Neural progenitor cell (in vitro differentiated cells): ENCODE measurements around the gene FUCA2. TPM values are rescaled to one million over a fixed set of nuclear protein-coding genes. Genes with fewer than 3 reads are reported as not detected.

ENCODE experiments used
- DNase-seq: peaks from one replicate; pipeline ENCODE4 v3.0.0-alpha.2; 2016; ENCODE audit warnings: low spot score
- H2AFZ ChIP-seq: fragments of 200-600 bp; sonication (generic); replicated peaks from 2 replicates; pipeline ENCODE4 v1.6.1; 2016; ENCODE audit warnings: antibody characterized with exemption
- H3F3A ChIP-seq: fragments of 200-600 bp; sonication (generic); 2 replicates; pipeline ENCODE4 v1.6.1; 2016; ENCODE audit warnings: antibody characterized with exemption, low read depth
- H3K27ac ChIP-seq: fragments of 200-600 bp; sonication (generic); 2 replicates; pipeline ENCODE4 v1.5.1; 2016; ENCODE audit warnings: mild to moderate bottlenecking
- H3K27me3 ChIP-seq: fragments of 200-600 bp; sonication (generic); 2 replicates; pipeline ENCODE4 v1.6.1; 2016; ENCODE audit warnings: mild to moderate bottlenecking, moderate library complexity
- H3K36me3 ChIP-seq: fragments of 200-600 bp; sonication (generic); 2 replicates; pipeline ENCODE4 v1.5.1; 2016
- H3K4me1 ChIP-seq: fragments of 200-600 bp; sonication (generic); 2 replicates; pipeline ENCODE4 v1.6.1; 2016; ENCODE audit warnings: mixed run types
- H3K4me2 ChIP-seq: fragments of 200-600 bp; sonication (generic); 2 replicates; pipeline ENCODE4 v1.6.1; 2016
- H3K4me3 ChIP-seq: fragments of 200-600 bp; sonication (generic); 2 replicates; pipeline ENCODE4 v1.5.1; 2016
- H3K79me2 ChIP-seq: fragments of 200-600 bp; sonication (generic); 2 replicates; pipeline ENCODE4 v1.6.1; 2016; ENCODE audit warnings: low read depth
- H3K9ac ChIP-seq: fragments of 200-600 bp; sonication (generic); 2 replicates; pipeline ENCODE4 v1.6.1; 2016
- H3K9me3 ChIP-seq: fragments of 200-600 bp; sonication (generic); 2 replicates; pipeline ENCODE4 v1.5.1; 2016; ENCODE audit warnings: low read depth
- H4K20me1 ChIP-seq: fragments of 200-600 bp; sonication (generic); 2 replicates; pipeline ENCODE4 v1.6.1; 2016; ENCODE audit warnings: low read depth
- H3K27ac Mint-ChIP-seq: 3 replicates; pipeline ENCODE4 v1.8.0; 2021; ENCODE audit warnings: mixed read lengths
- H3K27me3 Mint-ChIP-seq: 2 replicates; pipeline ENCODE4 v1.8.0; 2022; ENCODE audit warnings: low read depth, mild to moderate bottlenecking, inconsistent platforms, moderate library complexity, mixed read lengths; ENCODE audit not compliant: insufficient read depth
- H3K36me3 Mint-ChIP-seq: 3 replicates; pipeline ENCODE4 v1.8.0; 2021; ENCODE audit warnings: mixed read lengths
- H3K4me1 Mint-ChIP-seq: 3 replicates; pipeline ENCODE4 v1.8.0; 2021; ENCODE audit warnings: mixed read lengths
- H3K4me3 Mint-ChIP-seq: 3 replicates; pipeline ENCODE4 v1.8.0; 2021; ENCODE audit warnings: mild to moderate bottlenecking, moderate library complexity, mixed read lengths
- H3K9me3 Mint-ChIP-seq: 3 replicates; pipeline ENCODE4 v1.8.0; 2020; ENCODE audit warnings: mixed read lengths
- EZH2 ChIP-seq: fragments of 200-600 bp; sonication (generic); IDR thresholded peaks from 2 replicates; pipeline ENCODE4 v1.6.1; 2017; ENCODE audit warnings: antibody characterized with exemption, mild to moderate bottlenecking, moderate library complexity
- EZH2phosphoT487 ChIP-seq: fragments of 200-600 bp; sonication (generic); IDR thresholded peaks from 2 replicates; pipeline ENCODE4 v1.6.1; 2017; ENCODE audit warnings: antibody characterized with exemption
- total RNA-seq: library from RNA; depleted of rRNA; stranded (reverse); fragments of >200 nt; gene quantifications from 2 replicates; pipeline ENCODE4 v1.2.3, GENCODE V29; 2015; ENCODE audit warnings: low replicate concordance
- TF ChIP-seq, protein P1 (sequence below): fragments of 200-600 bp; sonication (generic); IDR thresholded peaks from 2 replicates; pipeline ENCODE4 v1.5.1; 2017; ENCODE audit warnings: antibody characterized with exemption, mild to moderate bottlenecking

The FUCA2 gene
- total RNA-seq, 1 donor from 2014 or later, result 37.4 TPM

DNA sequence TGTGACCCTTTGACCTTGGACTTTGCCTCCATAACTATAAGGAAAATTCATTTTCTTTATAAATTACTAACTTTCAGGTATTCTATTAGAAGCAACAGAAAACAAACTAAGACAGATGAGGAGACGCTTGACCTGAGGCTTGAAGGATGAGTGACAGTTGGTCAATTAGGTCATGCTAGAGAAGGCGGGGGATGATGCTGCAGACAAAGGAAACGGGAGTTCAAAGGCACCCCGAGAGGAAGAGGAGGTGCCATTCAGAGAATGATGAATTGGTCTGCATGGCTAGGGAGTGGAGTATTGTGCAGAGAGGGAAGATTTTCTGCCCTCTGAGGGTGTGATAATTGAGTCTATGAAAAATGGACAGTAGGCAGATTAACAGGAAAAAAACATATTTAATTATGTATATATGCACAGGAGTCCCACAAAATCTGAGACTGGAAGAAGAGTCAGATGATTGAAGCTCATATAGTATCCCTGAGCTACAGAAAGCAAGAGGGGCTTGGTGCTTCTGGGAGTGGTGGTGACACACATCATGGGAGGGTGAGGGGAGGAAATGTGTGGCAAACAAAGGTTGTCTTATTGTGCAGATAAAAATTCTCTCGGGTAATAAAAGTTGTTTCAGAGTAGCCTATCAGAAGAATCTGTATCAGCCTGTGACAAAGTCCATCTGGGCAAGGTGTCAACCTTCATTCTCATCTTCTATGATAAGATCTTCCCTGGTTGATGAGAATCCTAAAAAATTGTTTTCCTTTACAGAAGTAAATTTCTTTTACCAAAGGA, 20.4 kb upstream of the FUCA2 start:
- H3K27ac Mint-ChIP-seq, result no peak overlapping the region
- DNase-seq, result no peak
- H3K27me3 Mint-ChIP-seq, result peaks cover 12% of the 10 kb centered on the region
- no peak overlapping the region for H3K4me3 ChIP-seq
- no peaks in the 10 kb centered on the region for H3K9me3 Mint-ChIP-seq
- no peak overlapping the region for H3K4me2 ChIP-seq
- no peaks in the 10 kb centered on the region for H3K9me3 ChIP-seq
- no peak overlapping the region for H3K4me3 Mint-ChIP-seq
- no peaks in the 10 kb centered on the region for H3K36me3 Mint-ChIP-seq
- H3K36me3 ChIP-seq, result no peaks in the 10 kb centered on the region
- H3K4me1 ChIP-seq, result no peaks in the 10 kb centered on the region
- no peaks in the 10 kb centered on the region for H3K79me2 ChIP-seq
- no peaks in the 10 kb centered on the region for H4K20me1 ChIP-seq
- peaks cover 11% of the 10 kb centered on the region for H3F3A ChIP-seq
- no peak overlapping the region for H2AFZ ChIP-seq
- peaks cover 42% of the 10 kb centered on the region for H3K27me3 ChIP-seq
- no peak overlapping the region for H3K9ac ChIP-seq
- peaks cover 15% of the 10 kb centered on the region for H3K4me1 Mint-ChIP-seq
- no peak overlapping the region for H3K27ac ChIP-seq
- TF ChIP-seq EZH2phosphoT487 (no peak), EZH2 (no peak)
- TF ChIP-seq, protein P1, sequence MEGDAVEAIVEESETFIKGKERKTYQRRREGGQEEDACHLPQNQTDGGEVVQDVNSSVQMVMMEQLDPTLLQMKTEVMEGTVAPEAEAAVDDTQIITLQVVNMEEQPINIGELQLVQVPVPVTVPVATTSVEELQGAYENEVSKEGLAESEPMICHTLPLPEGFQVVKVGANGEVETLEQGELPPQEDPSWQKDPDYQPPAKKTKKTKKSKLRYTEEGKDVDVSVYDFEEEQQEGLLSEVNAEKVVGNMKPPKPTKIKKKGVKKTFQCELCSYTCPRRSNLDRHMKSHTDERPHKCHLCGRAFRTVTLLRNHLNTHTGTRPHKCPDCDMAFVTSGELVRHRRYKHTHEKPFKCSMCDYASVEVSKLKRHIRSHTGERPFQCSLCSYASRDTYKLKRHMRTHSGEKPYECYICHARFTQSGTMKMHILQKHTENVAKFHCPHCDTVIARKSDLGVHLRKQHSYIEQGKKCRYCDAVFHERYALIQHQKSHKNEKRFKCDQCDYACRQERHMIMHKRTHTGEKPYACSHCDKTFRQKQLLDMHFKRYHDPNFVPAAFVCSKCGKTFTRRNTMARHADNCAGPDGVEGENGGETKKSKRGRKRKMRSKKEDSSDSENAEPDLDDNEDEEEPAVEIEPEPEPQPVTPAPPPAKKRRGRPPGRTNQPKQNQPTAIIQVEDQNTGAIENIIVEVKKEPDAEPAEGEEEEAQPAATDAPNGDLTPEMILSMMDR, result no peak

- H3K27me3 Mint-ChIP-seq, result peaks cover 7% of the 10 kb centered on the region
- H3K27me3 ChIP-seq, result peaks cover 19% of the 10 kb centered on the region
- H3K4me3 Mint-ChIP-seq, result no peak overlapping the region
- TF ChIP-seq EZH2 (no peak), EZH2phosphoT487 (no peak)
- TF ChIP-seq, protein P1, result peak; percentile 45
- no peak overlapping the region for H3K9ac ChIP-seq
- H3K9me3 Mint-ChIP-seq, result no peaks in the 10 kb centered on the region
- no peaks in the 10 kb centered on the region for H4K20me1 ChIP-seq
- peaks cover 6% of the 10 kb centered on the region for H3K4me1 Mint-ChIP-seq
- no peaks in the 10 kb centered on the region for H3K36me3 Mint-ChIP-seq
- H2AFZ ChIP-seq, result no peak overlapping the region
- H3K36me3 ChIP-seq, result no peaks in the 10 kb centered on the region
- no peak overlapping the region for H3K27ac Mint-ChIP-seq
- H3K4me3 ChIP-seq, result no peak overlapping the region
- H3K79me2 ChIP-seq, result no peaks in the 10 kb centered on the region
- no peak overlapping the region for H3K4me2 ChIP-seq
- no peak overlapping the region for H3K27ac ChIP-seq
- no peaks in the 10 kb centered on the region for H3K9me3 ChIP-seq
- peak; percentile 38 for DNase-seq
- no peaks in the 10 kb centered on the region for H3K4me1 ChIP-seq
- H3F3A ChIP-seq, result no peaks in the 10 kb centered on the region
Measured at GRCh38 chr6:143529095-143529494, 17.6 kb upstream of the FUCA2 start.

- Histone ChIP-seq H3K9ac (no peak overlapping the region), H4K20me1 (no peaks in the 10 kb centered on the region), H3K27ac (no peak overlapping the region), H3K4me2 (no peak overlapping the region), H3K27me3 (peaks cover 11% of the 10 kb centered on the region), H3K4me1 (no peaks in the 10 kb centered on the region), H3K9me3 (no peaks in the 10 kb centered on the region), H2AFZ (no peak overlapping the region), H3K79me2 (no peaks in the 10 kb centered on the region), H3K4me3 (no peak overlapping the region), H3K36me3 (no peaks in the 10 kb centered on the region), H3F3A (no peaks in the 10 kb centered on the region)
- no peaks in the 10 kb centered on the region for H3K9me3 Mint-ChIP-seq
- DNase-seq, result no peak
- H3K4me1 Mint-ChIP-seq, result peaks cover 10% of the 10 kb centered on the region
- peaks cover 1% of the 10 kb centered on the region for H3K36me3 Mint-ChIP-seq
- H3K27me3 Mint-ChIP-seq, result peaks cover 7% of the 10 kb centered on the region
- no peak overlapping the region for H3K27ac Mint-ChIP-seq
- TF ChIP-seq EZH2phosphoT487, result no peak
- no peak for TF ChIP-seq EZH2
- TF ChIP-seq, protein P1, result no peak
- H3K4me3 Mint-ChIP-seq, result no peak overlapping the region
Measured at GRCh38 chr6:143528164-143528811, 16.8 kb upstream of the FUCA2 start.
